ENCODE results near the gene CCDC126. TPM values are rescaled to one million over a fixed set of nuclear protein-coding genes. Genes with fewer than 3 reads are reported as not detected.
"Not testable (repeated sequence)": the region's sequence is repeated elsewhere in the genome, so short reads cannot be mapped to it uniquely, and the experiment has no call there.

CCDC126 gene
- polyA plus RNA-seq, 4 donors, result 8.1 to 18.4 (median 8.5) TPM

DNA sequence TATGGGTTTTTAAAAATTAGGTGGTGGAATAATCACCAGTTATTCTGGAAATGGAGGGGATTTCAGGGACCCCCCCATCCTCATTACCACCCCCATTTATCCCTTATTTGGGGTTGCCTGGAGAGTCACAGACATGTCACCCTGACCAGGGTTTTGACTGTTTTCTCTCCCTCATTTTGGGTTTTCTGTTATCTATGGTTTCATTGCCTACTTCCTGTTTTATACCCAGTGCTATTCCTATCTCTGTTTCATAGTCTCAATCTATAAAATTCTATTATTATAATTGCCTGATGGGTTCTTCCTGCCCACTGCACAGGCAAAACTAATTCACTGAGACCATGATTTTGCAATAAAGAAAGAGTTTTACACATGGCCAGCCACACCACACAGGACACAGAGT lies 66.9 kb downstream of the CCDC126 start:
- no peaks in the 10 kb centered on the region for H3K4me1 ChIP-seq (ENCODE audit: control insufficient read depth in 3 of 3, insufficient read depth in 2 of 3, low read depth in 1 of 3, low read length in 2 of 3)
- no peaks in the 10 kb centered on the region for H3K27me3 ChIP-seq (ENCODE audit: control insufficient read depth in 3 of 3, insufficient read depth in 3 of 3, low read length in 3 of 3)
- H3K9me3 ChIP-seq (ENCODE audit: control insufficient read depth in 2 of 2, insufficient read depth in 1 of 2, low read depth in 1 of 2, low read length in 1 of 2), result peaks cover 0 to under 1% of the 10 kb centered on the region in 2 donors
- no peaks in the 10 kb centered on the region for H3K36me3 ChIP-seq (ENCODE audit: control insufficient read depth in 3 of 3, insufficient read depth in 2 of 3, low read depth in 1 of 3, low read length in 3 of 3)
- H3K4me3 ChIP-seq (ENCODE audit: low read depth in 1 of 3, low read length in 3 of 3), result no peak overlapping the region
- FAIRE-seq, result no peak
- no peak for DNase-seq
- H3K27ac ChIP-seq (ENCODE audit: low read depth in 1 of 3, low read length in 2 of 3), result no peak overlapping the region

DNA sequence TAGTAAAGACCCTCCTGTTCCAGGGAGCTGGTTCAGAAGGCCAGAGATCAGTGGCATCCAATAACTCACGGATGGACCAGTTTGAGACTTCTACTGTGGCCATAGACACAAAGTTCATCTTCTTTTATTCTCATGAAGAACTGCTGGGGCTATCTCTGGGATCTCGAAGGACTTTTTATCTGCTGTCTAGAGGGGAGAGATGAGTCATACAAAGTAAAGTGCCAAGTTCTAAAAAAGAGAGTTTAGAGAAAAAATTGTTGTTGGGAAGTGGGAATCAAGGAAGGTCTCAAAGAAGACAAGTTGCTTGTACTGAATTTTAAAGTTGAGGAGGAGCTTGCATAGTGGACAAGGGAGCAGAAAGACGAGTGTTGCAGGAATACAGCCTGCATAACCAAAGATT lies 74.9 kb downstream of the CCDC126 start:
- Histone ChIP-seq H3K36me3 (ENCODE audit: control insufficient read depth in 3 of 3, insufficient read depth in 2 of 3, low read depth in 1 of 3, low read length in 3 of 3) (no peaks in the 10 kb centered on the region), H3K9me3 (ENCODE audit: control insufficient read depth in 2 of 2, insufficient read depth in 1 of 2, low read depth in 1 of 2, low read length in 1 of 2) (no peaks in the 10 kb centered on the region), H3K27me3 (ENCODE audit: control insufficient read depth in 3 of 3, insufficient read depth in 3 of 3, low read length in 3 of 3) (no peaks in the 10 kb centered on the region), H3K4me3 (ENCODE audit: low read depth in 1 of 3, low read length in 3 of 3) (no peak overlapping the region), H3K4me1 (ENCODE audit: control insufficient read depth in 3 of 3, insufficient read depth in 2 of 3, low read depth in 1 of 3, low read length in 2 of 3) (no peaks in the 10 kb centered on the region), H3K27ac (ENCODE audit: low read depth in 1 of 3, low read length in 2 of 3) (no peak overlapping the region)
- DNase-seq, result no peak
- FAIRE-seq, result no peak
- WGBS, 3 donors, result 78 to 87% (median 84%) methylated on average over 3 of the region's 3 CpGs

DNA sequence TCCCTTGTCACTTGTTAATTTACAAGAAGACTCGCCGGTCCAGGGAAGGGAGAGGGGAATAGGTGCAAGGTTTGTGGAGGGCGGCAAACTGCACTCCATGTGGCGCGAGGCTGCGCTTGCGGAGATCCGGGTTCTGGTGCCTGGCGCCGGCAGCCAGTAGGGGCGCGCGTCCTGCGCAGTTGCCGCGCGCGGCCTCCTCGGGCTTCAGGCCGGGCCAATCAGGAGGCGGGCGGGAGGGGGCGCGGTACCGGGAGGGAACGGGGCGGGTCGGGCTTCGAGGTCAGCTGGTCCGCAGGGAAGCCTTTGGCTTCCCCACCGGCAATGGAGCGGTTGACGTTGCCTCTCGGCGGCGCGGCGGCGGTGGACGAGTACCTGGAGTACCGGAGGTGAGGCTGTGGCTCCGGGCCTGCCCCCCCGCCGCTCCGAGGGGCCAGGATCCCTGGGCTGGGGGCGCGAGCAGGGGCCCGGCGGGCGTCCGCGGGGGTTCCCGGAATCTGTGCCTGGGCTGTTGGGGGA lies 82.8 kb downstream of the CCDC126 start, which contains the start of gene FAM221A:
FAM221A (plus strand) TSS at position 302 of the 516 bp plus-strand sequence; CDS start at position 322, 20 bp downstream.
- WGBS, 3 donors, result 0 to 1% (median 1%) methylated on average over 43 to 53 of the region's 53 CpGs
- Histone ChIP-seq H3K27ac (ENCODE audit: low read depth in 1 of 3, low read length in 2 of 3) (peak within 1 kb of the TSS; percentile 88 to 91 (median 90)), H3K9me3 (ENCODE audit: control insufficient read depth in 2 of 2, insufficient read depth in 1 of 2, low read depth in 1 of 2, low read length in 1 of 2) (no peaks in the 10 kb centered on the region), H3K4me1 (ENCODE audit: control insufficient read depth in 3 of 3, insufficient read depth in 2 of 3, low read depth in 1 of 3, low read length in 2 of 3) (no peaks in the 10 kb centered on the region), H3K4me3 (ENCODE audit: low read depth in 1 of 3, low read length in 3 of 3) (peak within 1 kb of the TSS; percentile 62 to 89 (median 77)), H3K27me3 (ENCODE audit: control insufficient read depth in 3 of 3, insufficient read depth in 3 of 3, low read length in 3 of 3) (no peaks in the 10 kb centered on the region), H3K36me3 (ENCODE audit: control insufficient read depth in 3 of 3, insufficient read depth in 2 of 3, low read depth in 1 of 3, low read length in 3 of 3) (peaks cover 0 to 7% (median 0%) of the 10 kb centered on the region in 3 donors)
- FAIRE-seq (no peak), DNase-seq (peak; percentile 90 to 94)

DNA sequence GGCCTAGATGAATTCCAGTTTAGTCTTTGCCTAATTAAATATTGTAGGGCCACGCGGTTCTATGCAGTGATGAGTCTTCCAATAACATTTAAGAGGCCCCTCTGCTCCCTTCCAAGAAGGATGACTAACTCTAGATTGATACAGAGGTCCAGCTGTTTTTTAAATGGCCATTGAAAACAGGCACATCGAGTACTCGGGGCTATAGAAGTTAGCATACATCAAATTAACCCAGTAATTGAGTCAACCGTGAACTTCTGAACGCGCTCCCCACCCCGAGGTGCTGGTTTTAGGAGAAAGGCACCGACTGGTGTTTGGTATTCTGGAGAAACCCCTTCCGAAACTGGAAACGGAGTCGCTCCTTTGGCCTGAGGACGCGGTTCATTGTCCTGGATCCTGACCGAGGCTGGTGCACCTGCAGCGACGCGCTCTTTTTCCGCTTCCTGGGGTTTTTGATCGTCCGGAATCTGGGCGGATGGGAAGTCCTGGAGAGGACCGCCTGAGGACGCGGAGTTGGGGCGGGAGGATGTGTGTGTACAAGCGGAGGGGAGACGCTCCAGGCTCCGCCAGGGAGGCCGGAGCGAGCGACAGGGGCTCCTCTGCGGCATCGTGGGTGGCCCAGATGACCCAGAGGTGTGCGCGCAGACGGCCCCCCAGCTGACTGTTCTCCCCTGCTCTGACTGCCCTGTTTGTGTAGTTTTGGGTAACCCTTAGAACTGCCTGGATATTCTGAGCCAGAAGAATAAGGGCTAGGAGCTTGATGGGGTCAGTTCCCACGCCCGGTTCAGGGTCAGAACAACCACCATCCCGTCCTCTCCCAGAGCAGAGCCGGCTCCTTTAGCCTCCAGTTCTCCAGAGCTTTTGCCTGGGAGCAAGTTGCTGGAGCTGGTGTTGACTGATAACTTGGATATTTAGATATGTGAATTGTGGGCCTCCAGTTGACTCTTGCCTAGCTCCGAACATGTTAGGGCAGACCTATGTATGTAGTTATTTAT lies 83.5 kb downstream of the CCDC126 start:
- DNase-seq, result peak; percentile 88 to 89
- H3K27ac ChIP-seq (ENCODE audit: low read depth in 1 of 3, low read length in 2 of 3), result peak overlapping the region; percentile 88 to 91 (median 90)

DNA sequence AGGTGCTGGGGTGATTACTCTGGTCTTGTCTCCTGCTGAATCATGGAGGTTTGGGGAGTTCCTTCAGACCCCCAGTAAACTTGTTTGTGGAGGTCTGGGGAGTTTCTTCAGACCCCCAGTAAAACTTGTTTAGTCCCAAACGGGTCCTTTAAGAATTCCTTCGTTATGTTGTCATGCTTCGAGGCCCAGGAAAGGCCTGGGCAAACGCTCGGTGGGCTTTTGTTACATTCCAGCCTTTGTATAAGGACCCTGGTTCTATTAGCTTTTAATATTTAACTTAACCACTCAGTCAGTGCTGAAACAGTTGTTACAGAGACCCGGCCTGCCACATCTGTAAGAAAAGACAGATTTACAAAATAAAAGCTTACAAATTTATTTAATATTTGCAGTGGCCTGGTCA lies 86.9 kb downstream of the CCDC126 start:
- WGBS, 3 donors, result 30 to 53% (median 42%) methylated on average over 6 of the region's 6 CpGs
- H3K27me3 ChIP-seq (ENCODE audit: control insufficient read depth in 3 of 3, insufficient read depth in 3 of 3, low read length in 3 of 3); H3K4me1 ChIP-seq (ENCODE audit: control insufficient read depth in 3 of 3, insufficient read depth in 2 of 3, low read depth in 1 of 3, low read length in 2 of 3); H3K27ac ChIP-seq (ENCODE audit: low read depth in 1 of 3, low read length in 2 of 3); H3K4me3 ChIP-seq (ENCODE audit: low read depth in 1 of 3, low read length in 3 of 3); H3K9me3 ChIP-seq (ENCODE audit: control insufficient read depth in 2 of 2, insufficient read depth in 1 of 2, low read depth in 1 of 2, low read length in 1 of 2); DNase-seq; FAIRE-seq: not testable (repeated sequence)
- peaks cover 0 to 26% (median 0%) of the 10 kb centered on the region in 3 donors for H3K36me3 ChIP-seq (ENCODE audit: control insufficient read depth in 3 of 3, insufficient read depth in 2 of 3, low read depth in 1 of 3, low read length in 3 of 3)

More for the DNA sequence above, 83.5 kb downstream of the CCDC126 start:
- FAIRE-seq, result no peak
- H3K27me3 ChIP-seq (ENCODE audit: control insufficient read depth in 3 of 3, insufficient read depth in 3 of 3, low read length in 3 of 3), result no peaks in the 10 kb centered on the region
- peaks cover 0 to 7% (median 0%) of the 10 kb centered on the region in 3 donors for H3K36me3 ChIP-seq (ENCODE audit: control insufficient read depth in 3 of 3, insufficient read depth in 2 of 3, low read depth in 1 of 3, low read length in 3 of 3)
- WGBS, 3 donors, result 3 to 8% (median 4%) methylated on average over 41 to 42 of the region's 42 CpGs
- peak overlapping the region; percentile 62 to 89 (median 77) for H3K4me3 ChIP-seq (ENCODE audit: low read depth in 1 of 3, low read length in 3 of 3)
- H3K9me3 ChIP-seq (ENCODE audit: control insufficient read depth in 2 of 2, insufficient read depth in 1 of 2, low read depth in 1 of 2, low read length in 1 of 2), result no peaks in the 10 kb centered on the region
- H3K4me1 ChIP-seq (ENCODE audit: control insufficient read depth in 3 of 3, insufficient read depth in 2 of 3, low read depth in 1 of 3, low read length in 2 of 3), result peaks cover 0 to 3% (median 2%) of the 10 kb centered on the region in 3 donors

DNA sequence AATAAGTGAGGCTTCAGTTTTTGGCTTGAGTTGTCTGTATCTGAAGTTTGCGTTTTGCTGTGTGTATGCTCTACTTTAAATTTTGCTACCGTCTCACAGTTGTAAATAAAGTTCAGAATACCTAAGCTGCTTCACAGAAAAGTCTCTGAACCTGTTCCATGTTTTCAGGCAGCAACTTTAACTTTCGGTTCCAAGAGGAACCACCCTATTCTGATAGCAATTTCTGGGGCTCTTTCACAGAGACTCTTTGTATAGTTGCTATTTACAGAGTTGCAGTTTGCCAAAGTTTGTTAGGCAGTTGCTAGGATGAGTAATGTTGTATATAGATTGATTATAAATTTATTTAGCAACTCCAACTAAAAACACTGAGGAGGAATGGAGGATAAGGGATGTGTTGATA lies 88.5 kb downstream of the CCDC126 start:
- H3K9me3 ChIP-seq (ENCODE audit: control insufficient read depth in 2 of 2, insufficient read depth in 1 of 2, low read depth in 1 of 2, low read length in 1 of 2), result no peaks in the 10 kb centered on the region
- peaks cover 0 to 32% (median under 1%) of the 10 kb centered on the region in 3 donors for H3K36me3 ChIP-seq (ENCODE audit: control insufficient read depth in 3 of 3, insufficient read depth in 2 of 3, low read depth in 1 of 3, low read length in 3 of 3)
- peak; percentile 51 to 62 for DNase-seq
- H3K4me1 ChIP-seq (ENCODE audit: control insufficient read depth in 3 of 3, insufficient read depth in 2 of 3, low read depth in 1 of 3, low read length in 2 of 3), result peaks cover 0 to 3% (median 2%) of the 10 kb centered on the region in 3 donors
- no peaks in the 10 kb centered on the region for H3K27me3 ChIP-seq (ENCODE audit: control insufficient read depth in 3 of 3, insufficient read depth in 3 of 3, low read length in 3 of 3)
- FAIRE-seq, result peak; percentile 64
- peak overlapping the region in 2 of 3 donors; percentile 20 to 43 for H3K27ac ChIP-seq (ENCODE audit: low read depth in 1 of 3, low read length in 2 of 3)
- H3K4me3 ChIP-seq (ENCODE audit: low read depth in 1 of 3, low read length in 3 of 3), result no peak overlapping the region
- WGBS, 3 donors, result 12 to 37% (median 36%) methylated on average over 3 of the region's 3 CpGs

DNA sequence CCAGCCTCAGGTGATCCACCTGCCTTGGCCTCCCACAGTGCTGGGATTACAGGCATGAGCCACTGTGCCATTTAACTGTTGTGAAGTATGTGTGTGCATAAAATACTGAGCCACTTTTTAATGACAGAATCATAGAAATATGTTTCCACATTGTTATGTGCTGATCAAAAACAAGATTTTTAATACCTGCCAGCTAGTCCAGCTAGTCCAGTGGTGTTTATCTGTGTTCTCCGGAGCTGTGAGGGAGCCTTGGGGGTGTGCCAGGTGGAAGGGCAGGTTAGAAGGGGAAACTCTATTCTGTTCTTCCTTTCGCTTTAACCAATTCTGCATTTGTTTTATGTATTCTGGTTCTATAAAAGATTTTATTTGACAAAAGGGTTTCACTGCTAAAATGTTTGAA lies 89.8 kb downstream of the CCDC126 start:
- 33 to 65% (median 53%) methylated on average over 2 of the region's 2 CpGs for WGBS, 3 donors
- H3K27ac ChIP-seq (ENCODE audit: low read depth in 1 of 3, low read length in 2 of 3), result no peak overlapping the region
- DNase-seq, result no peak
- H3K36me3 ChIP-seq (ENCODE audit: control insufficient read depth in 3 of 3, insufficient read depth in 2 of 3, low read depth in 1 of 3, low read length in 3 of 3), result peaks cover 3 to 39% (median 3%) of the 10 kb centered on the region in 3 donors
- H3K27me3 ChIP-seq (ENCODE audit: control insufficient read depth in 3 of 3, insufficient read depth in 3 of 3, low read length in 3 of 3), result no peaks in the 10 kb centered on the region
- H3K9me3 ChIP-seq (ENCODE audit: control insufficient read depth in 2 of 2, insufficient read depth in 1 of 2, low read depth in 1 of 2, low read length in 1 of 2), result no peaks in the 10 kb centered on the region
- H3K4me1 ChIP-seq (ENCODE audit: control insufficient read depth in 3 of 3, insufficient read depth in 2 of 3, low read depth in 1 of 3, low read length in 2 of 3), result peaks cover 0 to 3% (median 2%) of the 10 kb centered on the region in 3 donors
- no peak overlapping the region for H3K4me3 ChIP-seq (ENCODE audit: low read depth in 1 of 3, low read length in 3 of 3)
- no peak for FAIRE-seq

DNA sequence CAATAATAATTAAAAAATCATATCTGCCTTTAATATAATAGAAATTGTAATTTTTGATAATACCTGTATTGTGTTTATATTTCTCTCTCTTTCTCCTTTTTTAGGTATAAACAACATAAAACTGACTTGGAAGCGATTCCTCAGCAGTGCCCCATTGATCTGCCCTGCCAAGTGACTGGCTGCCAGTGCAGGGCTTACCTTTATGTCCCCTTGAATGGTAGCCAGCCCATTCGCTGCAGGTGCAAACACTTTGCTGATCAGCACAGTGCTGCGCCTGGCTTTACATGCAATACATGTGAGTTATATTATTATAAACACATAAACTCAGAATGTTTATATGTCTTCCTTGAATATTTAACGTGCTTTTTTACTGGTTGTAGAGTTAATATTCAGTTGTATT lies 92.0 kb downstream of the CCDC126 start:
- H3K4me1 ChIP-seq (ENCODE audit: control insufficient read depth in 3 of 3, insufficient read depth in 2 of 3, low read depth in 1 of 3, low read length in 2 of 3), result peaks cover 0 to 3% (median 2%) of the 10 kb centered on the region in 3 donors
- no peak for DNase-seq
- no peak for FAIRE-seq

More for the DNA sequence above, 92.0 kb downstream of the CCDC126 start:
- Histone ChIP-seq H3K9me3 (ENCODE audit: control insufficient read depth in 2 of 2, insufficient read depth in 1 of 2, low read depth in 1 of 2, low read length in 1 of 2) (peaks cover 0 to 3% of the 10 kb centered on the region in 2 donors), H3K4me3 (ENCODE audit: low read depth in 1 of 3, low read length in 3 of 3) (no peak overlapping the region), H3K27ac (ENCODE audit: low read depth in 1 of 3, low read length in 2 of 3) (no peak overlapping the region), H3K36me3 (ENCODE audit: control insufficient read depth in 3 of 3, insufficient read depth in 2 of 3, low read depth in 1 of 3, low read length in 3 of 3) (peaks cover 3 to 39% (median 8%) of the 10 kb centered on the region in 3 donors), H3K27me3 (ENCODE audit: control insufficient read depth in 3 of 3, insufficient read depth in 3 of 3, low read length in 3 of 3) (no peaks in the 10 kb centered on the region)
- WGBS, 3 donors, result 84 to 92% (median 89%) methylated on average over 4 of the region's 4 CpGs
